ENCODE results near the gene KHNYN.

The KHNYN gene

GRCh38 chr14:24422694-24423601 lies 6.8 kb upstream of the KHNYN start:
- no peak for DNase-seq (ENCODE audit: low read depth in 2 of 2)

- no peak for DNase-seq (ENCODE audit: low read depth in 2 of 2)
These were observed 4.0 kb upstream of the KHNYN start for GRCh38 chr14:24425704-24426103.

- DNase-seq (ENCODE audit: low read depth in 2 of 2) = no peak
These were observed 3.4 kb upstream of the KHNYN start for GRCh38 chr14:24426150-24426911.

- DNase-seq (ENCODE audit: low read depth in 2 of 2) = no peak
These were observed 2.7 kb upstream of the KHNYN start for GRCh38 chr14:24426912-24427536.

GRCh38 chr14:24427537-24428508 lies 1.9 kb upstream of the KHNYN start:
- no peak for DNase-seq (ENCODE audit: low read depth in 2 of 2)

GRCh38 chr14:24428628-24429394 lies 943 bp upstream of the KHNYN start:
- no peak for DNase-seq (ENCODE audit: low read depth in 2 of 2)

GRCh38 chr14:24430143-24430681 lies 458 bp downstream of the KHNYN start:
- DNase-seq (ENCODE audit: low read depth in 2 of 2) = peak in 1 of 2 donors; percentile 22

- peak in 1 of 2 donors; percentile 28 for DNase-seq (ENCODE audit: low read depth in 2 of 2)
These were observed 1.2 kb downstream of the KHNYN start for GRCh38 chr14:24430682-24431568.

- DNase-seq (ENCODE audit: low read depth in 2 of 2) = peak; percentile 68 to 86
These were observed 2.0 kb downstream of the KHNYN start for GRCh38 chr14:24431569-24432258.

GRCh38 chr14:24432259-24433131 lies 2.7 kb downstream of the KHNYN start:
- DNase-seq (ENCODE audit: low read depth in 2 of 2) = no peak

GRCh38 chr14:24434036-24434435 lies 4.3 kb downstream of the KHNYN start:
- DNase-seq (ENCODE audit: low read depth in 2 of 2) = no peak

GRCh38 chr14:24434676-24435075 lies 4.9 kb downstream of the KHNYN start:
- DNase-seq (ENCODE audit: low read depth in 2 of 2) = no peak

- DNase-seq (ENCODE audit: low read depth in 2 of 2) = no peak
These were observed 5.5 kb downstream of the KHNYN start for GRCh38 chr14:24435192-24435810.

GRCh38 chr14:24435998-24436354 lies 6.2 kb downstream of the KHNYN start:
- no peak for DNase-seq (ENCODE audit: low read depth in 2 of 2)

- DNase-seq (ENCODE audit: low read depth in 2 of 2) = no peak
These were observed 6.7 kb downstream of the KHNYN start for GRCh38 chr14:24436355-24437019.

GRCh38 chr14:24437020-24437735 lies 7.4 kb downstream of the KHNYN start:
- no peak for DNase-seq (ENCODE audit: low read depth in 2 of 2)
